Measurements from ENCODE around the gene TTLL4.

TTLL4 gene

DNA sequence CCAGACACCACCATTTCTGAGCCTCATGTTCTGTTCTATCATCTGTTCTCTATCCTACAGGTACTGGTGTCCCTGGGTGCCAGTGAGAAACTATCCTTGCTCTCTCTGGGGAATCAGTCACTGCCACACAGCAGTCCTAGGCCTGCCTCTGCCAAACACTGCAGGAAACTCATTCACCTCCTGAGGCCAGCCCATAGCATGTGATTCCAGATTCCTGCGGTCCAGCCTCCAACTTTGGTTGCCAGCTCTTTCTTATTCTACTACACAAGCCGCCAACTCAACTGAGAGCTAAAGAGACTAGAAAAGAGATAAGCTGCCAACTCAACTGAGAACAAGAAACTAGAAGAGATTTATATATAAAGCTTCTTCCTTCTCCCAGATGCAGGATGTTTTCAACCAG, 8.8 kb upstream of the TTLL4 start:
- no peak for FAIRE-seq
- DNase-seq (ENCODE audit: insufficient read length, low spot score) = no peak
- TF ChIP-seq POLR2A (IDR thresholded peaks at IDR 0.05; ENCODE audit: low read depth, low read length) = no peak

DNA sequence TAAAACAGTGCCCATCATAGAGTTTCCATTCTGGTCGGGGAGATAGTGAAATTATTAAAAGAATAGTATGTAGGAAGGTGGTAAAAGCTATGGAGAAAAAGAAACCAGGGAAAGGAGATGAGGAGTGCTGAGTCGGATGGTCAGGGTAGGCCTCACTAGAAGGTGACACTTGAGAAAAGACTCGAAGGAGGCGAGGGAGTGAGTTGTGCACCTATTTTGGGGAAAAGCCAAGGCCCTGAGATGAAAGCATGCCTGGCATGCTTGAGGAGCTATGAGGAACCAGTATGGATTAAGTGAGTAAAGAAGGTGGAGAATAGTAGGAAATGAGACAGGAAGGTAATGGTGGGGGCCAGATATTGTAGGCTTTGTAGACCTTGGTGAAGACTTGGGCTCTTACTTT, 7.3 kb upstream of the TTLL4 start:
- DNase-seq (ENCODE audit: insufficient read length, low spot score) = no peak
- TF ChIP-seq POLR2A (IDR thresholded peaks at IDR 0.05; ENCODE audit: low read depth, low read length) = no peak
- FAIRE-seq = no peak

DNA sequence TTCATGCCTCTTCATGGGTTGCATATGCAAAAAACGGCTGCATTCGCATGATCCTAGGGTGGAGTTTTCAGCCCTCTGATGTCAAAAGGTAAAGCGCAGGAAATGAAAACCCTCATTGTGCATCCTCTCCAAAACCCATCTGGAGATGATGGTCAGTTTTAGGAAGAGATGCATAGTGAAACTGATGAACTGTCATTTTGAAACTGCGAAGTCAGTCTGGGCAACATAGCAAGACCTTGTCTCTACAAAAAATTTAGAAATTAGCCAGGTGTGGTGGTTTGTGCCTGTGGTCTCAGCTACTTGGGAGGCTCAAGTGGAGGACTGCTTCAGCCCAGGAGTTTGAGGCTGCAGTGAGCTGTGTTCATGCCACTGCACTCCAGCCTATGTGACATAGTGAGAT, 2.5 kb upstream of the TTLL4 start:
- TF ChIP-seq POLR2A (IDR thresholded peaks at IDR 0.05; ENCODE audit: low read depth, low read length) = no peak
- no peak for DNase-seq (ENCODE audit: insufficient read length, low spot score)
- FAIRE-seq = no peak

DNA sequence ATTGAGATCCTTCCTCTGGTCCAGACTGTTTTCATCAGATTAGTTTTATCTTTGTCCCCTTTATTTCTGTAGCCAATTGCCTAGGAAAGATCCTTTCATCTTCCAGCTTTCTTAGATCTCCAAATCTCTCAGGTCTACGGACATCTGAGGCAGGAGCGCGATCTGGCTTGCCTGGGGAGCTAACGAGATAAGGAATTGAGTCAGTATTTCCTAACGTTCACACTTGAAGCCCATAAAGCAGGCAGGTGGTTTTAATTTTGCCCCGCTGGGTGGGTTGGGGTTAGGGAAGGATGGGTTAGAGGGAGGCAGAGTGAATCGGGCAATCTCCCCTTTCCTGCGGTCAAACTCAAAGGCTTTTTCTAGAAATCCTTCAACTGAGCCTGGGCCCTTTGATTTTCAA, 727 bp upstream of the TTLL4 start:
- no peak for DNase-seq (ENCODE audit: insufficient read length, low spot score)
- no peak for TF ChIP-seq POLR2A (IDR thresholded peaks at IDR 0.05; ENCODE audit: low read depth, low read length)
- FAIRE-seq = no peak

DNA sequence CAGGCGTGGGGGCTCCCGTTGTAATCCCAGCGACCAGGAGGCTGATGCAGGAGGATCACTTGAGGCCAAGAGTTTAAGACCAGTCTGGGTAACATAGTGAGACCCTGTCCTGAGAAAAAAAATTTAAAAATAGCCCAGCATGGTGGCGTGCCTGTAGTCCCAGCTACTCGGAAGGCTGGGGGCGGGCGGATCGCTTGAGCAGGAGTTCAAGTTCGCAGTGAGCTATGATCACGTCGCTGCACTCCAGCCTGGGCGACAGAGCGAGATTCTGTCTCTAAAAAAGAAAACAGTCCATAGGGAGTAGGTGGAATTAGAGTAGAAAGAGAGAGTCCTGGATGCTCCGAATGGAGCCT, 325 bp upstream of the TTLL4 start:
- TF ChIP-seq POLR2A (IDR thresholded peaks at IDR 0.05; ENCODE audit: low read depth, low read length) = no peak
- DNase-seq (ENCODE audit: insufficient read length, low spot score) (no peak), FAIRE-seq (no peak)

DNA sequence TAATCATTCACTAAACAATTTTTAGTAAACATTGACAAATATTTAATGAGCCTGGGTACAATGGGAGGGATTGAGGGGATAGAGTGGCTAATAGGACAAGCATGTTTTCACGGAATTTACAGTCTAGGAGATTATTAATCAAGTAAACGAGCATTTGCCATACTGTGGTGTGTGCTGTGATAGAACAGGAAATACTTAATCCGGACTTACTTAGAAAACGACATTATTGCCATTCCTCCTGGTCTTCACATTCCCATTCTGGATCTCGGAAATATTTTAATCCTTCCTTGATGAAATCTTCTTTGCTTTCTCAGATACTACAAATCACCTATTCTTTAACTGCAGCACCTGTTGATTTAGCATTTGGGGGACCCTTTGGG, 905 bp downstream of the TTLL4 start:
- DNase-seq (ENCODE audit: insufficient read length, low spot score) = no peak
- no peak for TF ChIP-seq POLR2A (IDR thresholded peaks at IDR 0.05; ENCODE audit: low read depth, low read length)
- no peak for FAIRE-seq

DNA sequence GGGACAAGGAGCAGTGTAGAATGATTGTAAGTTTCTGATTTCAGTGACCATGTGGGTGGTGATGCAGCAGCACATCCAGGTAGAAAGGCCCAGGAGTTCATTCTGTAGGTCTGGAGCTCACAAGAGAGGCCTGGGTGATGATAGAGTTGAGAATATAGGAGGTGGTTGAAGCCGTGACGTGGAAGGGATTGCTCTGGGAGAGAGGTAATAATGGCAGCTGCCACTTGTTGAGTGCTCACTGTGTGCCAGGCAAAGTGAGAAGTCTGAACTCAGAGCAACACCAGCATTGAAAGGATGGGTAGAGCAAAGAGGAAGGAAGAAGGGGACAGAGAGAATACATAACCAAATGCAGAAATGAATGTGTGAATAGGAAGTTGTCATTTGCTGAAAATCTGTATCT, 3.3 kb downstream of the TTLL4 start:
- DNase-seq (ENCODE audit: insufficient read length, low spot score) (no peak), FAIRE-seq (no peak)
- TF ChIP-seq POLR2A (IDR thresholded peaks at IDR 0.05; ENCODE audit: low read depth, low read length) = no peak

DNA sequence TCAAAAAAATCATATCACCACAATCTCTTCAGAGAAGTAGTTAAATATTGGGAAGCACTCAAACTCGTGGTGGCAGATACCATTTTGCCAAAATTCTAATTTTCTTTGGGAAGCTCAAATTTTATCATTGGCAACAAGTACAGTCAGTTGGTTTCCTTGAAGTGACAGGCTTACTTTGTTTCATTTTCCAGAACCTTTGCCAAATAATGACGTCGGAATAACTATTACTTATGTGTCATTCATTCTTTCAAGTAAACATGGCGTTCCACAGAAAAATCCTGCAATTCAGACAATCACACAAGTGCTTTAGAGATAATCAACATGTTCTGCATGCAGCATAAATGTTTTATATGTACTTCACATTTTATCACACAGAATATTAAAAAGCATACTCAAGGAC, 5.4 kb downstream of the TTLL4 start:
- FAIRE-seq = no peak
- no peak for TF ChIP-seq POLR2A (IDR thresholded peaks at IDR 0.05; ENCODE audit: low read depth, low read length)
- no peak for DNase-seq (ENCODE audit: insufficient read length, low spot score)

DNA sequence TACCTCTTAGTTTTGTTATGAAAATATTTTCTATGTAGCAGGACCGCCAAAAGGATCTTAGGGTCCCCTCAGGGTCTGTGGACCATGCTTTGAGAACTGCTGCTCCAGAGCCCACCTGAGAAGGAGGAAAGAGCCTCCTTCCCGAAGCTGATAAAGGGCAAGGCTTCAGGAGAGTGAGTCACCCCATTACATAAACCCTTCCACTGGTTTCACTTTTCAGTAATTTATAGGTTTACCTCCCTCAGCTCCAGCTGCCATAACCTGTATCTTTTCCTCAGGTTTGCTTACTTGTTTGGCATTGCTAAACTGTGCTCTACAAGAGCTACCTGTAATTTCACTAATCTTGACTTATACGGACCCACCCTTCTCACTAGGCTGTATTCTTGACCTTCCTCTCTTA, 6.6 kb downstream of the TTLL4 start:
- FAIRE-seq (peak; percentile 84), DNase-seq (ENCODE audit: insufficient read length, low spot score) (peak; percentile 29)
- TF ChIP-seq POLR2A (IDR thresholded peaks at IDR 0.05; ENCODE audit: low read depth, low read length) = no peak

DNA sequence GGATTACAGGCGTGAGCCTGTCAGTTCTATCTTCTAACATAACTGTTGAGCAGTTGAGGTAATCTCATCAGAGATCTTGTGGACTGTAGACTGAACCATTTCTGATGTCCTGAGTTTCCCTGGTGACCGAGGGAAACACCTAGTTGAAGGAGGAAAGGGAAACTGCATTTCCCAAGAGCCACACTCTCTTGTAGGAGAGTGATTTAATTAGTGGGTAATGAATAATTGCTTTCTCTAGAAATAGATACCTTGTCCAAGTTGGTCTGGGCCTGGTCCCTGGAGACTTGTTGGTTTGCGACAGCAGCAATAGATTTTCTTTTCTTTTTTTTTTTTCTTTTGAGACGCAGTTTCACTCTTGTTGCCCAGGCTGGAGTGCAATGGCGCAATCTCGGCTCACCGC, 7.4 kb downstream of the TTLL4 start:
- DNase-seq (ENCODE audit: insufficient read length, low spot score) (no peak), FAIRE-seq (no peak)
- no peak for TF ChIP-seq POLR2A (IDR thresholded peaks at IDR 0.05; ENCODE audit: low read depth, low read length)

DNA sequence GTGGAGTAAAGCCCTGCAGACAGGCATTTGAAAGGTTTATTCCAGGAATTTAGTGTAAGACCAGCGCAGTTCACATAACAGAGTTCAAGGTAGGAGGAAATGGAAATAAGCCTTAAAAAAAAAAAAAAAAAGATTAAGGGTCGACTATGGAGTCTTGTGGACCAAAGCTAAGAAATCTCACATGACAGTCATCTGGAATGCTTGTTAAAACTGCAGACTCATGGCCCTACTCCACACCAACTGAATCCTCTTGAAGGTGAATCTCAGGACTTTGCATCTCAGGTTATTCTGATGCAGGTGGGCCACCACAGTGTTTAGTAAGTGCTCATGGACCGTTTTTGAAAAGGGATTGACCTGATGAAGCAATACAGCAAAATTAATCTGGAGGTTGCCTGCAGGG, 8.8 kb downstream of the TTLL4 start:
- no peak for TF ChIP-seq POLR2A (IDR thresholded peaks at IDR 0.05; ENCODE audit: low read depth, low read length)
- FAIRE-seq (no peak), DNase-seq (ENCODE audit: insufficient read length, low spot score) (no peak)

DNA sequence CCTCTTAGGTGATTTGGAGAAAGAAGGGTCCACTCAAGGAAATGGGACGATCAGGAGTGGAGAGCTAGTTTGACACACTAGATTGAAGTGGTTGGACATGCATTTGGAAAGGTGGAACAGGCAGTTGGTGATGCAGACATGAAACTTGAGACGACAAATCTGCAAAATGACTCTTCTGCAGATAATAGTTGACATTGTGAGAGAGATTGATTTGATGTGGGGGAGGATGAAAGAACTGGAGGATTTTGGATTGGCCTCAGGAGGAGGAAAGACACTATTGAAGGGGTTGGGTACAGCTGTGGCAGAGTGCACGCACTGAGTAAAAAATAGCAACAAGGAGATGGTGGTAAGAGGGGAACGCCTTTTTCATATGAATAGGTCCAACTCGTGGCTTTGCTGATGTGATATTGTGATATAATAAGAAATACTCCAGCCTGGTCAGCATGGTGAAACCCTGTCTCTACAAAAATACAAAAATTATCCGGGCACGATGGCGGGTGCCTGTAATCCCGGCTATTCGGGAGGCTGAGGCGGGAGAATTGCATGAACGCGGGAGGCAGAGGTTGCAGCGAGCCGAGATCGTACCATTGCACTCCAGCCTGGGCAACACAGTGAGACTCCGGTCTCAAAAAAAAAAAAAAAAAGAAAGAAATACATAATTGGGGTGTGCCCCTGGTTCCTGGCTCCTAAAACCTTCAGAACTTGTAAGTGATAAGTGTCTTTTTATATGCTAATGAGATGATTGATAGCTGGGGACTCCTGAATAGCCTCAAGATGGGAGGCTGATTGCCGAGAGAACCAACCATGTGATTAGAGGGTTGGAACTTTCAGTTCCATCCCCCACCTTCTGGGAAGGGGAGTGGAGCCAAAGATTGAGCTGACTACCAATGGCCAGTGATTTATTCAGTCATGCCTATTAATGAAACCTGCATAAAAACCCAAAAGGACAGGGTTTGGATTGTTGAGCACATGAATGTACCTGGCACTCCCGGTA, 9.7 kb downstream of the TTLL4 start:
- DNase-seq (ENCODE audit: insufficient read length, low spot score) = no peak
- no peak for FAIRE-seq
- no peak for TF ChIP-seq POLR2A (IDR thresholded peaks at IDR 0.05; ENCODE audit: low read depth, low read length)

DNA sequence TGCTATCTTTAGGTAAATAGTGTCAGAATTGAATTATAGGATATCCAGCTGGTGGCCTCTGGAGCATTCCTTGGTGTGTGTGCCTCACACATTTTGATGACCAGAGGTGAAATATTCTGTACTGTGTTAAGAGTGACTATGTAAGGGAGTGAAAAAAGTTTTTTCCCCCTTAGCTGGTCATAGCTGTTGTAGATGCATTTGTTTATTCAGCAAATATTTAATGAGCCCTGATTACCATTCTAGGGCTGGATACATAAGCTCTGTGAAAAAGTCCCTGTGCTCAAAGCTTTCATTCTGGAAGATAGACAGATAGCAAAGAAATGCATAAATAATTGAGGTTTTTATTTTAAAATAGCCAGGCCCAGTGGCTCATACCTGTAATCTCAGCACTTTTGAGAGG, 10.9 kb downstream of the TTLL4 start:
- DNase-seq (ENCODE audit: insufficient read length, low spot score) (no peak), FAIRE-seq (no peak)
- TF ChIP-seq POLR2A (IDR thresholded peaks at IDR 0.05; ENCODE audit: low read depth, low read length) = no peak

DNA sequence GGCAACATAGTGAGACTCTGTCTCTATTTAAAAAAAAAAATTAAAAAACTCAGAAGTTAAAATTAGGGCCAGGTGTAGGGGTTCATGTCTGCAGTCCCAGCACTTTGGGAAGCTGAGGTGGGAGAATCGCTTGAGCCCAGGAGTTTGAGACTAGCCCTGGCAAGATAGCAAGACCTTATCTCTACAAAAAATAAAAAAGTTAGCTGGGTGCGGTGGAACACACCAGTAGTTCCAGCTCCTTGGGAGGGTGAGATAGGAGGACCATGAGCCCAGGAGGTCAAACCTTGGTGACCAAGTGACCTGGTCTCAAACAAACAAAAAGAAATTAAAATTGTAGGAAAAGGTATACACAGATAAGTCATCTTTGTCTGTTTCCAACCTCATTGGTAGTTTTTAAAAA, 11.3 kb downstream of the TTLL4 start:
- DNase-seq (ENCODE audit: insufficient read length, low spot score) (no peak), FAIRE-seq (no peak)

DNA sequence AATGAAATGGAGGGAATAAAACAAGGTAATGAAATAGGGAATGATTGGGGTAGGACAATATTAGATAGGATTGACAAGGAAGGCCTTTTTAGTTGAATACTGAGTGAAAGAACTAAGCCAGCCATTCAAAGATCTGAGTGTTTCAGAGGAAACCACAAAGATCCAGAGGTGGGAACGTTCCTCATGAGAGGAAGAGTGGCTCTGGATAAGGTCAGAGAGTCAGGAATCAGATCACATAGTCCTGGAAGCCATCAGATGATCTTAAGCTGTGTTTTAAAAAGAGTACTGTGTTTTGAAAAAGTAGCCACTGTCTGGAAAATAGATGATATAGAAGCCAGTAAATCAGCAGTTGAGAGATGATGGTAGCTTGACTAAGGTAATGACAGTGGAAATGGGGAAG, 11.8 kb downstream of the TTLL4 start:
- FAIRE-seq (no peak), DNase-seq (ENCODE audit: insufficient read length, low spot score) (no peak)
- TF ChIP-seq POLR2A (IDR thresholded peaks at IDR 0.05; ENCODE audit: low read depth, low read length) = no peak

More for the DNA sequence above, 11.3 kb downstream of the TTLL4 start:
- TF ChIP-seq POLR2A (IDR thresholded peaks at IDR 0.05; ENCODE audit: low read depth, low read length) = no peak
